Kidney epithelial cell (primary cell): ENCODE results near the gene ZNF180. TPM values are rescaled to one million over a fixed set of nuclear protein-coding genes. Genes with fewer than 3 reads are reported as not detected.

ENCODE experiments used
- DNase-seq: peaks from one replicate; pipeline ENCODE4 v3.0.0-alpha.2; 2010; ENCODE audit warnings: low read depth
- H3K27me3 ChIP-seq: 2 replicates; pipeline ENCODE4 v1.6.0; 2011; ENCODE audit warnings: low read length; ENCODE audit not compliant: control insufficient read depth, insufficient read depth
- H3K36me3 ChIP-seq: 2 replicates; pipeline ENCODE4 v1.5.1; 2011; ENCODE audit warnings: low read length; ENCODE audit not compliant: control insufficient read depth, insufficient read depth
- H3K4me3 ChIP-seq: 2 replicates; pipeline ENCODE4 v1.5.1; 2011; ENCODE audit warnings: low read depth, mild to moderate bottlenecking, control low read depth, low read length
- CTCF ChIP-seq: IDR thresholded peaks from 2 replicates; pipeline ENCODE4 v1.5.1; 2011; ENCODE audit warnings: mild to moderate bottlenecking, moderate library complexity, low read length, control low read depth, inconsistent platforms; ENCODE audit not compliant: insufficient read depth, poor library complexity, severe bottlenecking
- total RNA-seq: library from RNA; depleted of rRNA; stranded (reverse); fragments of >200 nt; gene quantifications from 2 replicates; pipeline ENCODE4 v1.2.3, GENCODE V29; 2015

Gene ZNF180
- total RNA-seq, 1 donor from 2014 or later: 16.6 TPM

- TF ChIP-seq CTCF: no peak
- DNase-seq: no peak
- Histone ChIP-seq H3K36me3 (no peaks in the 10 kb centered on the region), H3K4me3 (no peak within 1 kb of the TSS), H3K27me3 (peaks cover 2% of the 10 kb centered on the region)
Measured at GRCh38 chr19:44529536-44529935, 29.2 kb upstream of the ZNF180 start, which contains the start of gene CEACAM20. TSS of gene CEACAM20 (minus strand) at chr19:44529675. CDS start at chr19:44529509, 166 bp downstream.

GRCh38 chr19:44527554-44527953, 27.2 kb upstream of the ZNF180 start:
- Histone ChIP-seq H3K4me3 (no peak overlapping the region), H3K27me3 (peaks cover 2% of the 10 kb centered on the region), H3K36me3 (no peaks in the 10 kb centered on the region)
- no peak for TF ChIP-seq CTCF
- no peak for DNase-seq

GRCh38 chr19:44525721-44526430, 25.6 kb upstream of the ZNF180 start:
- DNase-seq: no peak
- no peaks in the 10 kb centered on the region for H3K36me3 ChIP-seq
- no peak for TF ChIP-seq CTCF
- H3K4me3 ChIP-seq: no peak overlapping the region
- peaks cover 2% of the 10 kb centered on the region for H3K27me3 ChIP-seq

GRCh38 chr19:44521370-44521769, 21.0 kb upstream of the ZNF180 start:
- Histone ChIP-seq H3K36me3 (no peaks in the 10 kb centered on the region), H3K27me3 (no peaks in the 10 kb centered on the region)

GRCh38 chr19:44517146-44517545, 16.8 kb upstream of the ZNF180 start:
- H3K36me3 ChIP-seq: no peaks in the 10 kb centered on the region
- no peaks in the 10 kb centered on the region for H3K27me3 ChIP-seq
- no peak for TF ChIP-seq CTCF
- H3K4me3 ChIP-seq: no peak overlapping the region
- no peak for DNase-seq

More at GRCh38 chr19:44521370-44521769, 21.0 kb upstream of the ZNF180 start:
- no peak overlapping the region for H3K4me3 ChIP-seq
- TF ChIP-seq CTCF: no peak
- DNase-seq: no peak

- H3K4me3 ChIP-seq: no peak overlapping the region
- no peak for DNase-seq
- no peaks in the 10 kb centered on the region for H3K36me3 ChIP-seq
- no peaks in the 10 kb centered on the region for H3K27me3 ChIP-seq
- no peak for TF ChIP-seq CTCF
Measured at GRCh38 chr19:44515907-44516306, 15.6 kb upstream of the ZNF180 start.
